Kidney (tissue), 14 donors: Measurements from ENCODE around the gene S100A4. TPM values are rescaled to one million over a fixed set of nuclear protein-coding genes. Genes with fewer than 3 reads are reported as not detected.

Experiments used
- DNase-seq, 5 donors: peaks; one replicate each; pipeline ENCODE4 v3.0.0-alpha.2; 2013 to 2020
- FAIRE-seq: peaks from 2 replicates; lab custom pipeline; 2012; peaks lifted over from hg19 to GRCh38; lab: Jason Lieb, UNC
- H3K27ac ChIP-seq, 2 donors: one replicate each; pipeline ENCODE4 v1.7.0; 2013; ENCODE audit warnings: low read depth in 2 of 2, low read length in 2 of 2, inconsistent platforms in 1 of 2
- H3K27me3 ChIP-seq: one replicate; pipeline ENCODE4 v1.7.1; 2013; ENCODE audit warnings: low read length, inconsistent platforms; ENCODE audit not compliant: control insufficient read depth, insufficient read depth
- H3K36me3 ChIP-seq, 3 donors: one replicate each; pipeline versions ENCODE4 v1.7.0 to v1.7.1; 2013; ENCODE audit warnings: low read length in 3 of 3, control low read depth in 1 of 3, inconsistent platforms in 1 of 3; ENCODE audit not compliant: insufficient read depth in 3 of 3, control insufficient read depth in 2 of 3
- H3K4me1 ChIP-seq, 3 donors: one replicate each; pipeline versions ENCODE4 v1.7.0 to v1.7.1; 2013; ENCODE audit warnings: low read length in 3 of 3, inconsistent platforms in 1 of 3, low read depth in 1 of 3; ENCODE audit not compliant: control insufficient read depth in 2 of 3, insufficient read depth in 2 of 3
- H3K4me3 ChIP-seq, 3 donors: one replicate each; pipeline versions ENCODE4 v1.7.0 to v1.8.1; 2013; ENCODE audit warnings: low read length in 3 of 3, control low read depth in 1 of 3, inconsistent platforms in 1 of 3
- H3K9ac ChIP-seq, 3 donors: one replicate each; pipeline versions ENCODE4 v1.7.0 to v1.7.1; 2013; ENCODE audit warnings: low read length in 3 of 3, control low read depth in 1 of 3, inconsistent platforms in 1 of 3
- H3K9me3 ChIP-seq, 3 donors: one replicate each; pipeline versions ENCODE4 v1.7.0 to v1.7.1; 2013; ENCODE audit warnings: low read length in 3 of 3, control low read depth in 1 of 3, inconsistent platforms in 1 of 3; ENCODE audit not compliant: control insufficient read depth in 2 of 3, insufficient read depth in 1 of 3
- CTCF ChIP-seq: IDR thresholded peaks from 3 replicates; pipeline ENCODE4 v1.5.1; 2012; ENCODE audit warnings: mild to moderate bottlenecking, moderate library complexity, borderline replicate concordance; ENCODE audit not compliant: insufficient read depth; ENCODE audit errors: extremely low read depth
- intact Hi-C: fragments of 100-400 bp; cut with DNase I; formaldehyde crosslinking; loops from one replicate; pipeline ENCODE4 v1.11.1; 2022
- polyA plus RNA-seq: library from polyadenylated mRNA; stranded (reverse); fragments of 350-450 nt; fragmentation: Illumina TruSeq; extraction: RNeasy Lipid Tissue Mini Kit (QIAGEN cat#74804); gene quantifications from one replicate; pipeline ENCODE4 v1.2.3, GENCODE V29; 2014; ENCODE audit warnings: low read depth, low replicate concordance; ENCODE audit not compliant: insufficient read depth
- total RNA-seq: library from RNA; stranded (reverse); fragmentation: NEBNext Ultra II Directional; extraction: Animal tissue kit (Norgen Biotek cat#: 25700); gene quantifications from one replicate; pipeline ENCODE4 v1.2.1, GENCODE V29; 2021
- donor health status: control.
- donor health status: control.
- donor health status: control.
- donor health status: control.
- donor health status: control.
- donor health status: DM: yes; HTN: yes; CAD: no.
- donor health status: Normal renal cell carcinoma (clear cell type).

The S100A4 gene
- total and polyA plus RNA-seq, 2 donors from 2014 or later = 141 to 204 TPM

DNA sequence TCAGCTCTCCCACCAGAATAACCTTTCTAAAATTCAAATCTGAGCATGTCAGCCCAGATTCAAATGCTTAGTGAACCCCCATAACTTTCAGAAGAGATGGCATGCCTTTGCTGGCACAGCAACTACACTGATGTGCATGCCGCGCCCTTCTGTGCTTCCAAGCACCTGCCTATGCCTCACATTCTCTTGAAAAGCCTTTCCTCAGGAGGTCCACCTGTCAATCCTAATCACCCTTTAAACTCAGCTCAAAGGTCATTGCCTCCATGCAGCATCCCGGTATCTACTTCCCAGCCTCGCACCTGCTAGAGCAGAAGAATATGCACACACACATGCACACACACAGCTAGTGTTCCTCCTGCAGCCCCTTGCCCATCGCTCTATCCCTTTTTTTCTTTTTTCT, 25.3 kb upstream of the S100A4 start:
- no peak for FAIRE-seq
- H3K27me3 ChIP-seq = no peaks in the 10 kb centered on the region
- H3K9me3 ChIP-seq = no peaks in the 10 kb centered on the region
- TF ChIP-seq CTCF = no peak
- no peak overlapping the region for H3K9ac ChIP-seq
- no peak overlapping the region for H3K4me3 ChIP-seq
- H3K4me1 ChIP-seq = peaks cover 5 to 15% (median 14%) of the 10 kb centered on the region in 3 donors
- DNase-seq = no peak
- H3K27ac ChIP-seq = no peak overlapping the region
- intact Hi-C loops = no loop called here
- H3K36me3 ChIP-seq = no peaks in the 10 kb centered on the region

DNA sequence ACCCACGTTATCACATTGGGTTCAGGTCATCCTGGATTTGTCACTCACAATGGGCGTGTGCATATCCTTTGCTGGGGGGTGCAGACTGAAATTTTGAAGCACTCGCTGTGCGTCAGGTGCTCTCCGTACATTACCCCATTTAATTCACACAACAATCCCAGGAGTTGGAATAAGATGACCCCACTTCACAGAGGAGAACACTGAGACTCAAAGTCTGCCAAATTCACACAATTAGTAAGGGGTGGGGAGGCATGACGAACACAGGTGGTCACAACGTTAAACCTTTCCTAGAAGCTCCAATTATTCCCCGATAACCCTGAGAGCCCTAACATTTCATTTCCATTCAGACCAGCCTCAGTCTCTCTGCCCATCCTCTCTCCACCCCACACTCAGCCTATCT, 23.9 kb upstream of the S100A4 start:
- H3K4me1 ChIP-seq = peaks cover 6 to 20% (median 19%) of the 10 kb centered on the region in 3 donors
- FAIRE-seq (no peak), DNase-seq (no peak)
- no peaks in the 10 kb centered on the region for H3K27me3 ChIP-seq
- H3K36me3 ChIP-seq = no peaks in the 10 kb centered on the region
- no peak overlapping the region for H3K4me3 ChIP-seq
- TF ChIP-seq CTCF = no peak
- H3K27ac ChIP-seq = no peak overlapping the region
- intact Hi-C loops = loop anchor here (5.0 kb wide), 1 partner anchor 57 kb away; no protein-coding TSS in a partner anchor
- H3K9me3 ChIP-seq = no peaks in the 10 kb centered on the region
- no peak overlapping the region for H3K9ac ChIP-seq

DNA sequence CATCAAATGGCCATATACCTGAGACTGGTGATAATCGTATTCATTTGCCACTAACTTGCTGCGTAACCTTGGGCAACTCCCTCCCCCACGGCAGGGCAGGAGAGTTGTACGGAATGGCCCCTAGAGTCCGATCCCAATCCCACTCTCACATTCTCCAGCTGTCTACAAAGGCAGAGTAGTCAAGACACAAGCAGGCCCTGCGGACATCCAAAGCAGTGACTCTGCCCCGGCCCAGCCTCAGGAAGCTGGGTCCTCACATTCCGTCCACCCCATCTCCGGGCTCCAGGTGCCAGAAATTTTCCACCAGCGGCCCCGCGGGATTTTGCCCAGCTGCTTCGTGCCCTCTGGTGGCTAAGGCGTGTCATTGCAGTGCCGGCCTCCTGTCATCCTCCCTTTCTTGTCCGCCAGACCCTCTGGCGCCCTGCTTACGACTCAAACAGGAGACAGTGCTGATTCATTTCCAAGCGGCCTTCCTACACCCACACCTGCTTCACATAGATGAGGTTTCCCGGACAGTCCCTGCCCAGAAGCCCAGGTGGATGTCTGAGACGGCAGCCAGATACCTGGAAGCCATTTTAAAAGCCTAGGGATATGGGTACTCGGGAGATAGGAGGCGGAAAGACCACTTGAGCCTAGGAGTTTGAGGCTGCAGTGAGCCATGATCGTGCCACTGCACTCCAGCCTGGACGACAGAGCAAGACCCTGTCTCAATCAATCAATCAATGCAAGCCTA, 22.9 kb upstream of the S100A4 start:
- Histone ChIP-seq H3K4me3 (peak overlapping the region; percentile 12 to 56 (median 21)), H3K27ac (peak overlapping the region; percentile 71 to 74), H3K4me1 (peaks cover 6 to 24% (median 19%) of the 10 kb centered on the region in 3 donors), H3K36me3 (no peaks in the 10 kb centered on the region), H3K9ac (peak overlapping the region in 2 of 3 donors; percentile 9 to 82), H3K27me3 (no peaks in the 10 kb centered on the region), H3K9me3 (no peaks in the 10 kb centered on the region)
- no peak for FAIRE-seq
- intact Hi-C loops = loop anchor here (5.0 kb wide), 1 partner anchor 56 kb away; no protein-coding TSS in a partner anchor
- peak; percentile 94 to 95 (median 95) for DNase-seq
- TF ChIP-seq CTCF = peak; percentile 99
